Effector CD4-positive, alpha-beta T cell (primary cell): ENCODE measurements around the gene SAMD1.

Source experiments
- DNase-seq: peaks from one replicate; pipeline ENCODE4 v3.0.0-alpha.2; 2020

The SAMD1 gene

GRCh38 chr19:14112809-14113385, 22.3 kb upstream of the SAMD1 start:
- no peak for DNase-seq

GRCh38 chr19:14112051-14112808, 21.7 kb upstream of the SAMD1 start:
- DNase-seq, result no peak

- no peak for DNase-seq
Observed at GRCh38 chr19:14111486-14111885, 20.9 kb upstream of the SAMD1 start.

- no peak for DNase-seq
Observed at GRCh38 chr19:14110650-14111049, 20.1 kb upstream of the SAMD1 start.

GRCh38 chr19:14107581-14108461, 17.3 kb upstream of the SAMD1 start:
- DNase-seq, result no peak

GRCh38 chr19:14106840-14107239, 16.3 kb upstream of the SAMD1 start:
- DNase-seq, result no peak

- no peak for DNase-seq
Observed at GRCh38 chr19:14105680-14106079, 15.1 kb upstream of the SAMD1 start.

GRCh38 chr19:14103310-14103709, 12.8 kb upstream of the SAMD1 start:
- DNase-seq, result no peak

GRCh38 chr19:14102756-14103155, 12.2 kb upstream of the SAMD1 start:
- DNase-seq, result no peak

- DNase-seq, result no peak
Observed at GRCh38 chr19:14102102-14102696, 11.6 kb upstream of the SAMD1 start.

GRCh38 chr19:14101003-14101545, 10.5 kb upstream of the SAMD1 start:
- no peak for DNase-seq

- no peak for DNase-seq
Observed at GRCh38 chr19:14097532-14098151, 7.1 kb upstream of the SAMD1 start.

GRCh38 chr19:14096272-14096992, 5.9 kb upstream of the SAMD1 start:
- DNase-seq, result no peak

GRCh38 chr19:14094854-14095253, 4.3 kb upstream of the SAMD1 start:
- DNase-seq, result no peak

GRCh38 chr19:14093117-14093823, 2.7 kb upstream of the SAMD1 start:
- no peak for DNase-seq

- DNase-seq, result peak; percentile 27
Observed at GRCh38 chr19:14091813-14092462, 1.4 kb upstream of the SAMD1 start.

GRCh38 chr19:14091081-14091812, 696 bp upstream of the SAMD1 start:
- DNase-seq, result peak; percentile 42

GRCh38 chr19:14089662-14090508, 666 bp downstream of the SAMD1 start:
- peak; percentile 31 for DNase-seq

- no peak for DNase-seq
Observed at GRCh38 chr19:14089412-14089661, 1.2 kb downstream of the SAMD1 start.
